COLO829 (cell line): ENCODE data around the gene KIF5C.

Source experiments
- DNase-seq: peaks from one replicate; pipeline ENCODE4 v3.0.0; 2012; ENCODE audit warnings: low spot score

Gene KIF5C

GRCh38 chr2:148924514-148925178 lies 49.6 kb downstream of the KIF5C start:
- DNase-seq, result no peak

- DNase-seq, result peak; percentile 27
Observed at GRCh38 chr2:148926291-148926961, 51.4 kb downstream of the KIF5C start.

GRCh38 chr2:148926981-148927401 lies 52.0 kb downstream of the KIF5C start:
- DNase-seq, result no peak

GRCh38 chr2:148928395-148928794 lies 53.4 kb downstream of the KIF5C start:
- DNase-seq, result no peak

GRCh38 chr2:148930046-148930775 lies 55.2 kb downstream of the KIF5C start:
- DNase-seq, result peak; percentile 70

- peak; percentile 46 for DNase-seq
Observed at GRCh38 chr2:148932536-148932935, 57.5 kb downstream of the KIF5C start.

- no peak for DNase-seq
Observed at GRCh38 chr2:148933456-148933855, 58.4 kb downstream of the KIF5C start.

- no peak for DNase-seq
Observed at GRCh38 chr2:148935791-148936190, 60.8 kb downstream of the KIF5C start.

- no peak for DNase-seq
Observed at GRCh38 chr2:148936857-148937450, 61.9 kb downstream of the KIF5C start.

GRCh38 chr2:148939271-148939670 lies 64.2 kb downstream of the KIF5C start:
- no peak for DNase-seq

GRCh38 chr2:148943097-148943496 lies 68.1 kb downstream of the KIF5C start:
- no peak for DNase-seq

- no peak for DNase-seq
Observed at GRCh38 chr2:148944536-148944935, 69.5 kb downstream of the KIF5C start.

GRCh38 chr2:148947299-148947698 lies 72.3 kb downstream of the KIF5C start:
- no peak for DNase-seq

GRCh38 chr2:148948868-148949267 lies 73.8 kb downstream of the KIF5C start:
- DNase-seq, result no peak

GRCh38 chr2:148949348-148949747 lies 74.3 kb downstream of the KIF5C start:
- no peak for DNase-seq

GRCh38 chr2:148952621-148953020 lies 77.6 kb downstream of the KIF5C start:
- no peak for DNase-seq

- DNase-seq, result no peak
Observed at GRCh38 chr2:148953426-148953825, 78.4 kb downstream of the KIF5C start.

GRCh38 chr2:148954536-148954935 lies 79.5 kb downstream of the KIF5C start:
- DNase-seq, result no peak

- no peak for DNase-seq
Observed at GRCh38 chr2:148955798-148956197, 80.8 kb downstream of the KIF5C start.

- no peak for DNase-seq
Observed at GRCh38 chr2:148957023-148957422, 82.0 kb downstream of the KIF5C start.

- DNase-seq, result no peak
Observed at GRCh38 chr2:148959745-148960144, 84.7 kb downstream of the KIF5C start.

GRCh38 chr2:148960483-148960882 lies 85.5 kb downstream of the KIF5C start:
- DNase-seq, result no peak

GRCh38 chr2:148963461-148963860 lies 88.4 kb downstream of the KIF5C start:
- DNase-seq, result no peak
